HUES6 (cell line): ENCODE results near the gene OR6C70.
"Not testable (repeated sequence)": the region's sequence is repeated elsewhere in the genome, so short reads cannot be mapped to it uniquely, and the experiment has no call there.

Experiments used
- H3K27ac ChIP-seq: 2 replicates; pipeline ENCODE4 v1.7.0; 2013; ENCODE audit warnings: low read depth, mild to moderate bottlenecking, low read length, inconsistent platforms
- H3K27me3 ChIP-seq: 2 replicates; pipeline ENCODE4 v1.6.1; 2013; ENCODE audit warnings: low read length; ENCODE audit not compliant: control insufficient read depth, insufficient read depth
- H3K36me3 ChIP-seq: 2 replicates; pipeline ENCODE4 v1.6.1; 2013; ENCODE audit warnings: low read length; ENCODE audit not compliant: control insufficient read depth, insufficient read depth
- H3K4me1 ChIP-seq: 2 replicates; pipeline ENCODE4 v1.6.1; 2013; ENCODE audit warnings: low read length; ENCODE audit not compliant: control insufficient read depth, insufficient read depth
- H3K4me3 ChIP-seq: 2 replicates; pipeline ENCODE4 v1.5.1; 2013; ENCODE audit warnings: low read depth, low read length
- H3K9ac ChIP-seq: one replicate; pipeline ENCODE4 v1.6.1; 2013; ENCODE audit warnings: mild to moderate bottlenecking, low read length
- H3K9me3 ChIP-seq: 2 replicates; pipeline ENCODE4 v1.6.1; 2013; ENCODE audit warnings: low read depth, low read length; ENCODE audit not compliant: control insufficient read depth, insufficient read depth

Gene OR6C70

DNA sequence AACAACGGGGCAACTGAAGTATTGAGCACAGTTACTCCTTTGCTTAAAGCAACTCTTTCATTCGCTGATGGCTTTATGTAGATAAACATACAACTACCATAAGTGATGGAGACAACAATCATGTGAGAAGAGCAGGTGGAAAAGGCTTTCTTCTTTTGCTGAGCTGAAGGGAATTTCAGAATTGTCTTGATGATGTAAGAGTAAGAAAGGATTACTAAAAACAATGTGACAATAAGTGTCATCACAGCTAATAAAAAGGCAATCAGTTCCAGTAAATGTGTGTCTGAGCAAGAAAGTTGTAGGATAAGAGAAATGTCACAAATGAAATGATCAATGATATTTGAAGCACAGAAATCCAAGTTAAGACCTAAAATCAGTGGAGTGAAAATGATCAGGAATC is 647 bp downstream of the OR6C70 start:
- H3K9ac ChIP-seq: no peak overlapping the region
- no peak overlapping the region for H3K27ac ChIP-seq
- no peaks in the 10 kb centered on the region for H3K4me1 ChIP-seq
- no peaks in the 10 kb centered on the region for H3K36me3 ChIP-seq
- no peak overlapping the region for H3K4me3 ChIP-seq
- H3K9me3 ChIP-seq: 0 out of 2 replicates have a peak, but pooled peaks cover 3% of the 10 kb centered on the region
- H3K27me3 ChIP-seq: no peaks in the 10 kb centered on the region

GRCh38 chr12:55467836-55468235 is 2.1 kb downstream of the OR6C70 start:
- Histone ChIP-seq H3K36me3 (no peaks in the 10 kb centered on the region), H3K4me1 (no peaks in the 10 kb centered on the region), H3K9ac (no peak overlapping the region), H3K27ac (no peak overlapping the region), H3K27me3 (no peaks in the 10 kb centered on the region), H3K4me3 (no peak overlapping the region), H3K9me3 (0 out of 2 replicates have a peak, but pooled peaks cover 3% of the 10 kb centered on the region)

GRCh38 chr12:55464926-55465325 is 5.0 kb downstream of the OR6C70 start:
- H3K4me3 ChIP-seq, H3K27me3 ChIP-seq, H3K9ac ChIP-seq, H3K9me3 ChIP-seq, H3K27ac ChIP-seq, H3K4me1 ChIP-seq, H3K36me3 ChIP-seq: not testable (repeated sequence)

GRCh38 chr12:55448825-55449224 is 21.1 kb downstream of the OR6C70 start:
- Histone ChIP-seq H3K27ac (no peak overlapping the region), H3K4me3 (no peak overlapping the region)

GRCh38 chr12:55446326-55446725 is 23.6 kb downstream of the OR6C70 start:
- Histone ChIP-seq H3K27me3 (no peaks in the 10 kb centered on the region), H3K4me3 (no peak overlapping the region), H3K9me3 (peaks cover 9% of the 10 kb centered on the region), H3K9ac (no peak overlapping the region), H3K36me3 (no peaks in the 10 kb centered on the region), H3K4me1 (no peaks in the 10 kb centered on the region), H3K27ac (no peak overlapping the region)

More at GRCh38 chr12:55448825-55449224, 21.1 kb downstream of the OR6C70 start:
- no peaks in the 10 kb centered on the region for H3K4me1 ChIP-seq
- H3K9ac ChIP-seq: no peak overlapping the region
- H3K9me3 ChIP-seq: no peaks in the 10 kb centered on the region
- H3K36me3 ChIP-seq: no peaks in the 10 kb centered on the region
- H3K27me3 ChIP-seq: no peaks in the 10 kb centered on the region

- H3K9me3 ChIP-seq: peaks cover 15% of the 10 kb centered on the region
- H3K27me3 ChIP-seq: no peaks in the 10 kb centered on the region
- H3K9ac ChIP-seq: no peak overlapping the region
- no peaks in the 10 kb centered on the region for H3K4me1 ChIP-seq
- no peak overlapping the region for H3K4me3 ChIP-seq
- no peak overlapping the region for H3K27ac ChIP-seq
- H3K36me3 ChIP-seq: no peaks in the 10 kb centered on the region
Observed at GRCh38 chr12:55445357-55445756, 24.6 kb downstream of the OR6C70 start.

DNA sequence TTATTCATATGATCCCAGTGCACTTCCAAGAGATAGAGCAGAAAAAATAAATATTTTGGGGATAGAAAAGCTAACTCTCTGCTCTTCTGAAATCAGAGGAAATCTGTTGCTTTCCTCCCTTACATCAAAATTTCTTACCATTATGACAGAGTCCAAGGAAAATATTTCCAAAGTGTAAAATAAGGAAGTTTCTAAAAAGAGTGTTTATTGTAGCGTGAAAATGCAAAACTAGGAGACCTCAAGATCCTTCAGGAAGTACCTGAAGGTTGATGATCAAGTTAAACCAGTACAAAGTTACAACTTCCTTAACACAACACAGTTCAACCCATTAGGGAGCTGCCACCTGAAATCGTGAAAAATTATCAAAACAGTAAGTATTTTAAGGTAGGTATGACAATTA is 26.2 kb downstream of the OR6C70 start, which contains the start of gene OR6C2:
TSS of gene OR6C2 (plus strand) at position 301 of the 400 bp plus-strand sequence. CDS start 8,138 bp downstream, outside the sequence.
- H3K9me3 ChIP-seq: peaks cover 18% of the 10 kb centered on the region
- H3K9ac ChIP-seq: no peak within 1 kb of the TSS
- H3K27ac ChIP-seq: no peak within 1 kb of the TSS

DNA sequence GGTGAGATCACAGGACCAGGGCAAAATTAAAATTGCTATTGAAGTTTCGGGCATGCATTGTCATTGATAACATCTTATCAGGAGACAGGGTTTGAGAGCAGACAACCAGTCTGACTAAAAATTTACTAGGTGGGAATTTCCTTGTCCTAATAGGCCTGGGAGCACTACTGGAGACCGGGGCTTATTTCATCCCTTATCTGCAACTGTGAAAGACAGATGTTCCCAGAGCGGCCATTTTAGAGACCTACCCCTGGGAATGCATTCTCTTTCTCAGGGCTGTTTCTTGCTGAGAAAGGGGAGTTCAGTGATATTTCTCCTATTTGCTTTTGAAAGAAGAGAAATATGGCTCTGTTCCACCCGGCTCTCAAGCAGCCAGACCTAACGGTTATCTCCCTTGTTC is 28.7 kb downstream of the OR6C70 start:
- H3K27ac ChIP-seq, H3K4me1 ChIP-seq, H3K36me3 ChIP-seq, H3K9ac ChIP-seq, H3K4me3 ChIP-seq, H3K27me3 ChIP-seq: not testable (repeated sequence)
- peaks cover 18% of the 10 kb centered on the region for H3K9me3 ChIP-seq

More for the DNA sequence above, 26.2 kb downstream of the OR6C70 start, which contains the start of gene OR6C2:
- no peaks in the 10 kb centered on the region for H3K4me1 ChIP-seq
- H3K27me3 ChIP-seq: no peaks in the 10 kb centered on the region
- no peak within 1 kb of the TSS for H3K4me3 ChIP-seq
- no peaks in the 10 kb centered on the region for H3K36me3 ChIP-seq

DNA sequence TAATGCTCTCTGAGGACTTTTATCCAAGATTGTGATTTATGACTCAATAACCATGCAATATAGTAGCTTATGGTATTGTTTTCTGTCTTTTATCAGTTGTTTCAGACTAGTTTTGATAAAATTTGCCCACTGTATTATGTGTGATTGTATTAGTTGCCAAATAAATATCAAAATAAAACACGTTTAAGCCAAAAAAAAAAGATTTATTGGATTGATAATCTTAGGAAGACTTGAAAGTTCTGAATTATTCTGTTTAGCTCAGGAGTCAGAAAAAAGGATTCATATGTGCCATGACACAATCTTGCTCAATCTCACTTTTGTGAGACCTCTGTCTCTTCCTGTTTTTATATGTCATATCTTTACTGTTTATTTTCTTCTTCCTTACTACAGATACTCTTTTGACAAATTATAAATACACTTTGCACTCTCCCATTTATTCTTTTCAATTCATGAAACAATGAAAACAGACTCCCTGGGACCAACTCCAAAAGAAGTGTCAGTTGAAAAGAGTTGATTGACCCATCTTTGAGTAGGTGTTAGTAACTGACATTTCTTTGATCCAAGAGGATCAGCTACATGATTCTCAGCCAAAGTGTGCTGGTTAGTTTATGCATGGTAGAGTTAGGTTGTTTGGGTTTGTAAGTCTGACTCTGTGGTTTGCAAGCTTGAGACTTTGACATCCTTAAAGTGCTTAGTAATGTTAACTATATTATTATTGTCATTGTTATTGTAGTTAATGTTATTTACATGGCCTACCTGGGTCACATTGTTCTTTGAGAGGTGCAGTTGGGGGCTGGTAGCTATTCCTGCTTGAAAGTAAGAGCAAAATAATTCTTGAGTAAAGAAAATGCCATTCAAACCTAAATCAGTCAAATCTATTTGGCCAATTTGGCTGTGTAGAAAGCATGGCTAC is 41.4 kb downstream of the OR6C70 start:
- Histone ChIP-seq H3K27ac (no peak overlapping the region), H3K36me3 (no peaks in the 10 kb centered on the region), H3K9ac (no peak overlapping the region), H3K4me3 (peak overlapping the region; percentile 12; the same call in 1 of the 2 replicates), H3K27me3 (no peaks in the 10 kb centered on the region), H3K4me1 (peaks cover 20% of the 10 kb centered on the region), H3K9me3 (no peaks in the 10 kb centered on the region)

- no peak within 1 kb of the TSS for H3K9ac ChIP-seq
- H3K27me3 ChIP-seq: no peaks in the 10 kb centered on the region
- H3K9me3 ChIP-seq: no peaks in the 10 kb centered on the region
- H3K27ac ChIP-seq: no peak within 1 kb of the TSS
- no peak within 1 kb of the TSS for H3K4me3 ChIP-seq
- H3K36me3 ChIP-seq: no peaks in the 10 kb centered on the region
- peaks cover 20% of the 10 kb centered on the region for H3K4me1 ChIP-seq
Observed at GRCh38 chr12:55425954-55426353, 44.0 kb downstream of the OR6C70 start, which contains the start of gene OR6C76. Gene OR6C76 (plus strand): TSS chr12:55426254. CDS start chr12:55426254, 0 bp downstream.

DNA sequence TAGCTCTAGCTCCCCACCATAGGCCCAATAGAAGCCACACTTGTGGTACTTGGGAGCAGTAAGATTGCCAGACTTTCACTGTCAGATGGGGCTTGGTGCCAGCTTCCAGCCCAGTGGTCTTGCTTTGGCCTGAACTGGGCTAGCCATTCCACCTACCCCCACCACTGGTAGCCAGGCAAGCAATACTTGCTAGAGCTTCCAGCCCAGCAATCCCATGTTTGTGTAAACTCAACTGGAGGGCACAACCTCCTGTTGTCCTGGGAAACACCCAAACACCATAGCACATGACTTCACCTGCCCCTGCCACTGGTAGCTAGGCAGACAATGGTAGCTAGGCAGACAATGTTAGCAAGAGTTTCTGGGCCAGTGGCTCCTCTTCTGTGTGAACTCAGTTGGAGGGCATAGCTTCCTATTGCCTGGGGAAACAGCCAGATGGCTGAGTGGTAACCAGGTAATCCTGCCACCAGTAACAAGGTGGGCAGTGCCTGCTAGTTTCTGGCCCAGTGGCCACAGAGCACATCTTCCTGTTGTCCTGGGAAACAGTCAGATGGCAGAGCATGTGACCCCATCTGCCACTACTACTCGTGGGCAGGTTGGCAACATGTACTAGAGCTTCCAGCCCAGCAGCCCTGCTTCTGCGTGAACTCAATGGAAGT is 49.5 kb downstream of the OR6C70 start:
- no peaks in the 10 kb centered on the region for H3K36me3 ChIP-seq

More for the DNA sequence above, 49.5 kb downstream of the OR6C70 start:
- no peak overlapping the region for H3K27ac ChIP-seq
- no peak overlapping the region for H3K4me3 ChIP-seq
- H3K4me1 ChIP-seq: no peaks in the 10 kb centered on the region
- H3K9ac ChIP-seq: no peak overlapping the region
- H3K27me3 ChIP-seq: no peaks in the 10 kb centered on the region
- H3K9me3 ChIP-seq: no peaks in the 10 kb centered on the region
